Right renal cortex interstitium (tissue), 3 donors: ENCODE results near the gene FAM81B. TPM values are rescaled to one million over a fixed set of nuclear protein-coding genes. Genes with fewer than 3 reads are reported as not detected.

ENCODE experiments used
- DNase-seq, 3 donors: peaks; one replicate each; pipeline ENCODE4 v3.0.0-alpha.2; 2013; ENCODE audit warnings: low read depth in 3 of 3, low spot score in 2 of 3
- polyA plus RNA-seq, 3 donors: library from polyadenylated mRNA; unstranded; fragments of 120-200 nt; gene quantifications; one replicate each; pipeline ENCODE4 v1.2.1, GENCODE V29; 2013; ENCODE audit not compliant: insufficient read length in 3 of 3

Gene FAM81B
- polyA plus RNA-seq, 3 donors, result 6.2 to 7.4 (median 6.2) TPM

DNA sequence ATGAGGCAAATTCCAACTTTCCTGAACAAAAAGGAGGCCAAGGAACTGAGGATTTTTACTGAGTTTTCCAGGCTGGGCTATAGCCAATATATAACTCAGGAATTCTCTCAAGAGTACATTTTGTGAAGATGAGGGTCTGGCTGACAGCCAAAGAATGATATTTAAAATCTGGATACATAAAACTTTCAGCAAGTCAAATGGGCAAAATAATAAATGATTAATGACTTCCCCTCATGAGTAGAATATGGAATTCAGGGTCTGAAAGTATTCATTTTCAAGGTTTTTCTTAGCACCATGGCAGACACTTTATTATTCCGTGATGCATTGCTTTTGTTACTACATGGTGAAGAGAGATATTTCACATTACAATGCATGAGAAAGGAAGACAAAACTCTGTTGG, 7.8 kb downstream of the FAM81B start:
- DNase-seq, result peak in 1 of 3 donors; percentile 21

GRCh38 chr5:95401626-95402025, 10.5 kb downstream of the FAM81B start:
- DNase-seq, result no peak

DNA sequence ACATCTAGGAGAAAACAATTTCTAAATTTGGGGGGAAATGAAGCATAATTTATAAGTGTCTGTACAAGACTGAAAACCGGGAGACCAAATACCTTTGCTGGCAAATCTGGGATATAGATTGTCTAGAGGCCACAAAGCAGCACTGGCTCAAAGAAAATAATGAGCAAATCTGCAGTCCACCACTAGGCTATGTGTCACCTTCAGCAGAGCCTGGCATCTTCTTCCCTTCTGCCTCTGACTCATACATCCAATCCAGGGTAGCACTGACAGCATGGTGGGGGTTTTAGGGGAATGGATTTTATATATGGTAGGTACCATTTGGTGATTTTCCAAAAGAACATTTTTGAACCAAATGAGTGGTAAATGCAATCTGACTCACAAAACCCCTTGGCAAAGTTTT, 12.8 kb downstream of the FAM81B start:
- DNase-seq, result no peak

DNA sequence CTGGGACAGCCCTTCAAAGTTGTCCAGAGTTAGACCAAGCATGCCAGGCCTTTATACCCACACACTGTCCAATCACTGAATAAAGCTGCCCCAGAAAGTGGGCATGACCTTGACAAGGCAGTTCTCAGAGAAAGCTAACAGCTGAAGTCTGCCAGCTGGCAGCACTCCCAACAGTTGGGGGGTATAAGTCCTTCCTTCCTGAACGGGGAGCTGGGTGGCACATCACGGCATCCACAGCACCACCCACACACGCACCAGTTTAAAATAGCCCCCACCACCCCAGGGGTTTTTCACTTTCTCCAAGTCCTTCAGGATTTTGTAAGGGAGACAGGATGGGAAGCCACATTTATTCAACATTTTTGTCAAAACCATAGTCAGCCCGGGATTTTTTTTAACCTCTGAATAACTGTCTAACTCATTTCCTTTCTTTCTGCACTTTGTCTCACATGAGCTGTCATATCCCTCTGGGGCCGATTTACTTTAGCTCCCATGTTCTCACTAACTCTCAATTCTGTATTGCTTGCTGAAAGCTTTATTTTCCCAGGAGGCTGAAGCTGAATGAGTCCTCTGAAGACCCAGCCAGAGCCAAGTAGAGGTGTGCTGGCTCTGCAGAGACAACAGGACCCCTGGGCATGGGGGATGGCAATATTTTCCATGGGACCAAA, 15.4 kb downstream of the FAM81B start:
- DNase-seq, result no peak

DNA sequence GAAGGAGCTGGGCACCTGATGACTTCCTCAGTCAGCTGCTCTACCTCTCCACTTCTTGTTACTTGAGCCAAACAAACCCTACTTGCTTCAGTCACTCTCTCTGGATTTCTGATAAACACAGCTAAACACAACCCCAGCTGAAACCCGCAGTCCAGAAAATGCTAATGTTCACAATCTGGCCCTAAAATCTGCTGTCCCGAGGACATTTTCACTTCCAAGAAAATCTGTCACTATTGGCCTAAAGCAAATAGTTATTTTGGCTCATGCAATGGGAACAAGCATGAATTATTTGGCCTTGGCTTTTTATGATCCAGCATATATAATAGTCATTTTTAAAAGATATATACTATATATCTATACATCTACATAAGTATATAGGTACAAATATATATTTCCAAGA, 19.1 kb downstream of the FAM81B start:
- no peak for DNase-seq

DNA sequence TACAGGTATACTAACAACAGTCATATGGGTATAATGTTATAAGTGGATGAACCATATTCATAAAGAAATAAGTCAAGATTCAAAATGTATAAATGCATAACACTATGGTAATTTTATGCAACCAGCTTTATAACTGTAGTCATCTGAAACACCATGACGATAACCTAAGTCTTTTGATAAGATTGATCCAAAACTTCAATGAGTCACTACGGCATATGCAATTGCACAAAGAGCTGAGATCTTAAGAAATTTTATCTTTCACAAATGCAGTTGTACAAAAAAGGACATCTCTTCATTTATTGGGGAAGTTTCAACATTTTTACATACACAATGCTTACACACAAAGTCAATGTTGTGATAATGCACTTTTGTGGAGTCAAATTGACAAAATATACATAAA, 20.3 kb downstream of the FAM81B start:
- no peak for DNase-seq

DNA sequence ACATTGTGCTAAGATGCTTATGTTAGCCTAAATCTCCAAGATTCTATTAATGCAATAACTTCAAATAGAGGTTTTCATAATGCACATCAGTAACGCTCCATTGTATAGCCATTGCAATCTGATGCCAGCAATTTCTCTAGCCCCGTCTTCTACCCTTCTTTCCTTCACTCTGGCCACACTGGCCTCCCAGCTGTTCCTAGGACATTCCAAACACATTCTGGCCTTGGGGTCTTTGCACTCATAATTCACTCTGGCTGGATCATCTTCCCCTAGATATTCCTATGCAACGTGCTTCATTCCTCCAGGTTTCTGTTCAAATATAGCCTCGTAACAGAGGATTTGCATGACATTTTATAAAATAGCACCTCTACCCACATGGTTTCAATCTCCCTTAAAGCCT, 23.3 kb downstream of the FAM81B start:
- DNase-seq, result no peak

- DNase-seq, result no peak
Observed at GRCh38 chr5:95417971-95418370, 26.8 kb downstream of the FAM81B start.

DNA sequence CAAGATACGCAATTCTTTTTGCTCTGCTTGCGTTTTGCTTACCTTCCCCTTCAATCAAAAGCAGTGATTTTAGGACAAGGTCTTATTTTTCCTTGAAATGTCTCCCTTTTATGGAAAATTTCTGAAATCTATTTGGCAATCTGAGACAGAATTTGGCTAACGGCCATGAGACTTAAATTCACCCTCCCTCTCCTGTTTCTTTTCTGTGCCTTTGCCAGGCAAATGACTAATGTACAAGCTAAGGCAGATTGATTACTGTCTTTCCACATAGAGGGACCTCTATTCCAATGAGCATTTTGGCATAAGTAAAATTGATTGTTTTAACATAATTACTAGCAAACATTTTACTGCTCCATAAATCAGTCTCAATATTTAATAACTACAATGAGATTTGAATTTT, 31.7 kb downstream of the FAM81B start:
- no peak for DNase-seq

DNA sequence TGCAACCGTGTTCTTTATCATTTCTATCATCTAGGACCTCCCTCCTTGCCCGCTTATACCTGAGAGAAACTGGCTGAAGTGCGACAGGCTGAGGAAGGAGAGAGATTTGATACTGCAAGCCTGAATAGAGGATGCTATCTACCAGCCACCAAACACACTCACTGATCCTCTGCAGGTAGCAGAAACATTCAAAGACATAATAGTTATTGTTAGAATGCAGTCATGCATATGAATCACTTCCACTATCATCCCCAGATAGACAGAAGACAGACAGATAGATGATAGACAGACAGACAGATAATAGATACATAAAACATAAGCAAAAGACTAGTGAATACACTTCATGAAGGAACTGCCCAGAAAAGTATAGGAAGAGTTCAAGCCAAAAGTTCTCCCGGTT, 32.9 kb downstream of the FAM81B start:
- DNase-seq, result no peak

- DNase-seq, result no peak
Observed at GRCh38 chr5:95424526-95424925, 33.4 kb downstream of the FAM81B start.

- no peak for DNase-seq
Observed at GRCh38 chr5:95426227-95426626, 35.1 kb downstream of the FAM81B start.

DNA sequence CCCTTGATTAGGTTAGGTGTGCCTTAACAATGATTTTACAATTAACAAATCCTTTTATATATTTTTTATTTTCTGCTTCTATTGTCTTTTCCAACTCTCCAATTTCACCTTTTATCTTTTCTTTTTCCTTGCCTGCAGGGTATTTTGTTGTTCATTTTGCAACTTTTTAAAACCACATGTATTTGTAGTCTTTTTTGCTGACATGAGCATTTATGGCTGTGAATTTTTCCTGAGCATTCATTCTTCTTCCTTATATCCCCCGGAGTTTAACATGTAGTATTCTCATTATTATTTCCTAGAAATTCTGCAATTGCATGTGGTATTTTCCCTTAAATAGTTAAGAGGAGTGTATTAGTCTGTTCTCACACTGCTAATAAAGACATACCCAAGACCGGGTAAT, 41.6 kb downstream of the FAM81B start:
- DNase-seq, result no peak

- DNase-seq, result no peak
Observed at GRCh38 chr5:95439801-95440493, 48.8 kb downstream of the FAM81B start.

DNA sequence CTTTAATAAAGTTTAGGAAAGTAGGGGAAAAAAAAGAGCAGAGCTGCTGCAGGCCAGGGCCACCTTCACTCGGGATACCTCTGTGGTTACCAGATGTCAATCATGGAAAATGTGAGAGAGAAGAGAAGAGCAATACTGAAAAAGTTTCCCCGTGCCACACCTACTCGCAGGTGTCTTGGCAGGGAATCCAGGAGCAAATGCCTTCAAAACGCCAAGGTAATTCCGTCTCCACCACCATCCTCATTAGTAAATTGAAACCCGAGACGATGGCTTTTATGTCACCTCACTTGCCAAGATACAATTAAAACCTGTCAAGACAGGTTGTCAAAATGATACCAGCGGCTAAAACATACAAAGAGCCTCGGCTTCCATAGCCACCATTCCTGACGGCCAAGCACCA, 49.7 kb downstream of the FAM81B start:
- no peak for DNase-seq

DNA sequence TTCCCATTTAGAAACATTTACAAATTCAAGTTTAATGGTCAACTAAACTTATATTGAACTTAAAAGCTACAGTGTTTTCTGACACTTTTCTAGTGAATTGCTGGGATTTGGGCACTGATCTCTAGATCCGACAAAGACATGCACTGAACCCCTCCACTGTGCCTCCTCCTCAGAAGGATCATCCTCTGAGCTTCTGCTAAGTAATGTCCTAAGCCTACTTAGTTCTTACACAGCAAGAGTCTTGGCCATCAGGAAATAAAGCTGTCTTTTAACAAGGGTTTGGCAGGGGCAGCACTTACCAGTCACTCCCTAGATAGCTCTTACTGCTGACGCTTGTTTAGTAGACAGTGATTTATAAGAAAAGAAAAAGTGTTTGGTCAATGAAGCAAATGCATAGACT, 50.5 kb downstream of the FAM81B start:
- DNase-seq, result no peak

- no peak for DNase-seq
Observed at GRCh38 chr5:95445442-95445841, 54.3 kb downstream of the FAM81B start.

GRCh38 chr5:95445995-95446394, 54.8 kb downstream of the FAM81B start:
- DNase-seq, result no peak

GRCh38 chr5:95446560-95447221, 55.5 kb downstream of the FAM81B start:
- DNase-seq, result no peak

DNA sequence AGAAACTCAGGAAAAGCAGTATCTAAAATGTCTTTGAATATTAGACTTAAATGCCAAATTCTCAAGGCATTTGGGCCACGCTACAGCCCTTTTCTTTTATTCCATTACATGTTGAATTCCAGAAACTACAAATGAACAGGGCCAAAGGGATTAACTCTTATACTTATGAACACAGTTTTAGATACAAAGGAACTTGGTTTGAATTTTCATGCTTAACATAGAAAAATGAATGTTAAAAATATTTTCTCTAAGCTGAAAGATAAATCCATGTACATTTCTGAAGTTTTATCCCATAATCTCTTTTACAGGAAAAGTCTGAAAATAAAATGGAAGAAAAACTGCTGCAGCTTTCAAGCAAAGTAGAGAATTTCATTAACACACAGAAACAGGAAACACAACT, 56.8 kb downstream of the FAM81B start:
- DNase-seq, result no peak

- no peak for DNase-seq
Observed at GRCh38 chr5:95448789-95449188, 57.6 kb downstream of the FAM81B start.

- DNase-seq, result no peak
Observed at GRCh38 chr5:95449460-95449859, 58.3 kb downstream of the FAM81B start.
